Caco-2 (cell line): ENCODE results near the gene CAP1. TPM values are rescaled to one million over a fixed set of nuclear protein-coding genes. Genes with fewer than 3 reads are reported as not detected.

Experiments used
- BruUV-seq: library from RNA; stranded (reverse); fragments of 400-500 nt; replicated peaks from 2 replicates; lab custom pipeline; 2021; lab: Mats Ljungman, UMichigan
- CTCF ChIA-PET: fragments of 300-600 bp; sonication (Branson Sonifier 250); formaldehyde crosslinking; loops from one replicate; lab custom pipeline; 2022; ENCODE audit warnings: antibody characterized with exemption; lab: Charles Lee
- POLR2A ChIA-PET: fragments of 300-600 bp; sonication (Branson Sonifier 250); formaldehyde crosslinking; loops from one replicate; lab custom pipeline; 2022; ENCODE audit warnings: antibody characterized with exemption; lab: Charles Lee
- DNase-seq, 2 experiments: peaks; one replicate each; pipeline versions ENCODE4 v3.0.0 to v3.0.0-alpha.2; 2020 to 2022
- H3K27me3 ChIP-seq: replicated peaks from 2 replicates; pipeline ENCODE4 v1.6.0; 2011; ENCODE audit warnings: low read length; ENCODE audit not compliant: control insufficient read depth, insufficient read depth
- H3K36me3 ChIP-seq: 2 replicates; pipeline ENCODE4 v1.5.1; 2011; ENCODE audit warnings: low read length; ENCODE audit not compliant: control insufficient read depth, insufficient read depth
- H3K4me1 ChIP-seq: fragments of 250-450 bp; sonication (Bioruptor Pico); 2 replicates; pipeline ENCODE4 v1.5.1; 2020; ENCODE audit warnings: mild to moderate bottlenecking
- H3K4me3 ChIP-seq: 2 replicates; pipeline ENCODE4 v1.5.1; 2011; ENCODE audit warnings: low read depth, mild to moderate bottlenecking, control low read depth, low read length
- H3K9me3 ChIP-seq: fragments of 250-450 bp; sonication (Bioruptor Pico); 2 replicates; pipeline ENCODE4 v1.5.1; 2020; ENCODE audit warnings: mild to moderate bottlenecking, moderate library complexity
- H3K27ac Mint-ChIP-seq: one replicate; pipeline ENCODE4 v1.8.0; 2022; ENCODE audit warnings: mixed read lengths; ENCODE audit not compliant: unreplicated experiment
- H3K27me3 Mint-ChIP-seq: one replicate; pipeline ENCODE4 v1.8.0; 2022; ENCODE audit warnings: mixed read lengths; ENCODE audit not compliant: insufficient read depth, unreplicated experiment
- H3K36me3 Mint-ChIP-seq: one replicate; pipeline ENCODE4 v1.8.0; 2022; ENCODE audit warnings: mild to moderate bottlenecking, mixed read lengths; ENCODE audit not compliant: insufficient read depth, unreplicated experiment
- H3K4me1 Mint-ChIP-seq: one replicate; pipeline ENCODE4 v1.8.0; 2022; ENCODE audit warnings: low read depth, mixed read lengths; ENCODE audit not compliant: unreplicated experiment
- H3K4me3 Mint-ChIP-seq: one replicate; pipeline ENCODE4 v1.8.0; 2022; ENCODE audit warnings: mild to moderate bottlenecking, moderate library complexity, mixed read lengths; ENCODE audit not compliant: unreplicated experiment
- H3K9me3 Mint-ChIP-seq: one replicate; pipeline ENCODE4 v1.8.0; 2022; ENCODE audit warnings: mixed read lengths; ENCODE audit not compliant: unreplicated experiment
- intact Hi-C: fragments of 100-400 bp; cut with micrococcal nuclease; formaldehyde crosslinking; loops from one replicate; pipeline ENCODE4 v1.10.0; 2022; ENCODE audit not compliant: unreplicated experiment
- total RNA-seq: library from RNA; stranded (reverse); gene quantifications from 2 replicates; pipeline ENCODE4 v1.2.3, GENCODE V29; 2022
- TF ChIP-seq, protein P1 (sequence below), 2 experiments: fragments of 200-600 bp in 1 of 2; IDR thresholded peaks; 1 replicate in 1 of 2; 2 replicates in 1 of 2; pipeline versions ENCODE4 v1.5.1 to v1.8.0; 2011 to 2022; ENCODE audit warnings: antibody characterized with exemption in 1 of 2, control low read depth in 1 of 2, inconsistent platforms in 1 of 2, low read depth in 1 of 2, low read length in 1 of 2, mild to moderate bottlenecking in 1 of 2, moderate library complexity in 1 of 2; ENCODE audit not compliant: insufficient read depth in 1 of 2, severe bottlenecking in 1 of 2, unreplicated experiment in 1 of 2

CAP1 gene
- total RNA-seq, 1 experiment from 2014 or later: 181 TPM

DNA sequence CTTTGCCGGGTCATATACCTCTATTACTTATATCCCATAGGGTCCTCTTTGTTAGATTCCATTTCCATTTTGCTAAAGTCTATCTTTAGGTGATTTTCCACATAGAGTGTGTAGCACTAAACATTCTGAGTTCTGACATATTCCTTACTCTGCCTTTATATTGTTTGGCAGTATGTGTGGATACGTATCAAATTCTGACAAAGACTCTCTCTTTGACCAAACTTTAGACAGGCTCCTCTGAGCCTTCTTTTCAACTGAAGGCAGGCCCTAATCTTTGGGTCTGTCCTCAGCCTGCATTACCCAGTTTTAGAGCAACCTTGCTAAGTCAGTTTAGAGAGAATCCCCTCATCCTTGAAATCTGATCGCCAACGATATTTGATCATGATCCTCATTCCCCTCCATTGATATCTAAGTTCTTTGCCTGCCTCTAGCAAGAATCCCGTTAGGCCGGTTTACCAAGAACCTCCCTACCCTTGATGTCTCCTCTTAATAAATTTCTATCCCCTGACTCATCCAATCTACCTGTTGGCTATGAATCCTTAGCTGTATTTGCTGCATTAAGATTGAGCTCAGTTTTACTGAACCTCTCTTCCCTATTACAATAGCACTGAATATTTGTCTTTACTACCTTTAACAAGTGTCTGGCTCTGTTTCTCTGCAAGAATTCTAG, 66.9 kb downstream of the CAP1 start:
- H3K27me3 Mint-ChIP-seq: no peaks in the 10 kb centered on the region
- peaks cover 10% of the 10 kb centered on the region for H3K4me1 Mint-ChIP-seq
- Histone ChIP-seq H3K27me3 (no peaks in the 10 kb centered on the region), H3K4me1 (peaks cover 9% of the 10 kb centered on the region; the same call in 1 of the 2 replicates), H3K4me3 (no peak overlapping the region), H3K9me3 (peaks cover 2% of the 10 kb centered on the region; the same call in 1 of the 2 replicates), H3K36me3 (no peaks in the 10 kb centered on the region)
- H3K27ac Mint-ChIP-seq: peak overlapping the region; percentile 93
- peak overlapping the region; percentile 55 for H3K4me3 Mint-ChIP-seq
- TF ChIP-seq, protein P1, sequence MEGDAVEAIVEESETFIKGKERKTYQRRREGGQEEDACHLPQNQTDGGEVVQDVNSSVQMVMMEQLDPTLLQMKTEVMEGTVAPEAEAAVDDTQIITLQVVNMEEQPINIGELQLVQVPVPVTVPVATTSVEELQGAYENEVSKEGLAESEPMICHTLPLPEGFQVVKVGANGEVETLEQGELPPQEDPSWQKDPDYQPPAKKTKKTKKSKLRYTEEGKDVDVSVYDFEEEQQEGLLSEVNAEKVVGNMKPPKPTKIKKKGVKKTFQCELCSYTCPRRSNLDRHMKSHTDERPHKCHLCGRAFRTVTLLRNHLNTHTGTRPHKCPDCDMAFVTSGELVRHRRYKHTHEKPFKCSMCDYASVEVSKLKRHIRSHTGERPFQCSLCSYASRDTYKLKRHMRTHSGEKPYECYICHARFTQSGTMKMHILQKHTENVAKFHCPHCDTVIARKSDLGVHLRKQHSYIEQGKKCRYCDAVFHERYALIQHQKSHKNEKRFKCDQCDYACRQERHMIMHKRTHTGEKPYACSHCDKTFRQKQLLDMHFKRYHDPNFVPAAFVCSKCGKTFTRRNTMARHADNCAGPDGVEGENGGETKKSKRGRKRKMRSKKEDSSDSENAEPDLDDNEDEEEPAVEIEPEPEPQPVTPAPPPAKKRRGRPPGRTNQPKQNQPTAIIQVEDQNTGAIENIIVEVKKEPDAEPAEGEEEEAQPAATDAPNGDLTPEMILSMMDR (IDR thresholded peaks at IDR 0.05; ENCODE audit: insufficient read depth in 1 of 2, low read depth in 1 of 2, low read length in 1 of 2, severe bottlenecking in 1 of 2, unreplicated experiment in 1 of 2): no peak
- DNase-seq: peak; percentile 60 to 75
- H3K9me3 Mint-ChIP-seq: peaks cover 41% of the 10 kb centered on the region
- no TSS peak for BruUV-seq
- ChIA-PET CTCF (no interaction called here), POLR2A (no interaction called here)
- H3K36me3 Mint-ChIP-seq: peaks cover 6% of the 10 kb centered on the region
- intact Hi-C loops: no loop called here

DNA sequence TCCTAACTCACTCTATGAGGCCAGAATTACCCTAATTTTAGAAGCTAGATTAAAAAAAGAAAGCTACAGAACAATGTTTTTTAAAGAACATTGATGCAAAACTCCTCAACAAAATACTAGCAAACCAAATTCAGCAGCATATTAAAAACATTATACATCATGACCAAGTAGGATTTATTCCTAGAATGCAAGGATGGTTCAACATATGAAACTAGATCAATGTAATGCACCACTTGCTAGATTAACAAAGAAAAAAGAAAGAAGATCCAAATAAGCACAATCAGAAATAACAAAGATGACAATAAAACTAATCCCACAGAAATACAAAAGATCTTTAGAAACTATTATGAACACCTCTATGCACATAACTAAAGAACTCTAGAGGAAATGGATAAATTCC, 69.9 kb downstream of the CAP1 start:
- BruUV-seq: no TSS peak
- Histone ChIP-seq H3K4me3 (no peak overlapping the region), H3K9me3 (no peaks in the 10 kb centered on the region; the same call in none of the 2 replicates), H3K4me1 (peaks cover 9% of the 10 kb centered on the region; the same call in 1 of the 2 replicates), H3K36me3 (no peaks in the 10 kb centered on the region), H3K27me3 (no peaks in the 10 kb centered on the region)
- H3K27me3 Mint-ChIP-seq: no peaks in the 10 kb centered on the region
- no peak for DNase-seq
- CTCF ChIA-PET: no interaction called here
- no peak overlapping the region for H3K27ac Mint-ChIP-seq
- H3K4me1 Mint-ChIP-seq: peaks cover 10% of the 10 kb centered on the region
- H3K36me3 Mint-ChIP-seq: peaks cover 6% of the 10 kb centered on the region
- H3K4me3 Mint-ChIP-seq: no peak overlapping the region
- H3K9me3 Mint-ChIP-seq: peaks cover 40% of the 10 kb centered on the region
- intact Hi-C loops: no loop called here
- TF ChIP-seq, protein P1 (IDR thresholded peaks at IDR 0.05; ENCODE audit: insufficient read depth in 1 of 2, low read depth in 1 of 2, low read length in 1 of 2, severe bottlenecking in 1 of 2, unreplicated experiment in 1 of 2): no peak
- POLR2A ChIA-PET: no interaction called here

DNA sequence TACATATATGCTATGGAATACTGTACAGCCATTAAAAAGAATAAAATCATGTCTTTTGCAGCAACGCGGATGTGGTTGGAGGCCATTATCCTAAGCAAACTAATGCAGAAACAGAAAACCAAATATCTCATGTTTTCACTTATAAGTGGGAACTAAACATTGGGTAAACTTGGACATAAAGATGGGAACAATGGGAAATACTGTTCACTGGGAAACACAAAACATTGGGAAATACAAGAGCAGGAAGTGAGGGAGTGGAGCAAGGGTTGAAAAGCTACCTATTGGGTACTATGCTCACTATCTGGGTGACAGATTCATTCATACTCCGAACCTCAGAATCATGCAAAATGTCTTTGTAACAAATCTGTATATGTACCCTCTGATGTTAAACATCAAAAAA, 73.9 kb downstream of the CAP1 start:
- H3K27ac Mint-ChIP-seq: no peak overlapping the region
- peaks cover 20% of the 10 kb centered on the region for H3K4me1 ChIP-seq
- H3K4me3 ChIP-seq: no peak overlapping the region
- H3K27me3 Mint-ChIP-seq: no peaks in the 10 kb centered on the region
- no peaks in the 10 kb centered on the region; the same call in none of the 2 replicates for H3K9me3 ChIP-seq
- H3K4me3 Mint-ChIP-seq: no peak overlapping the region
- intact Hi-C loops: no loop called here
- peaks cover 34% of the 10 kb centered on the region for H3K9me3 Mint-ChIP-seq
- DNase-seq: no peak
- POLR2A ChIA-PET: no interaction called here
- BruUV-seq: no TSS peak
- H3K36me3 Mint-ChIP-seq: no peaks in the 10 kb centered on the region
- no peaks in the 10 kb centered on the region for H3K36me3 ChIP-seq
- TF ChIP-seq, protein P1 (IDR thresholded peaks at IDR 0.05; ENCODE audit: insufficient read depth in 1 of 2, low read depth in 1 of 2, low read length in 1 of 2, severe bottlenecking in 1 of 2, unreplicated experiment in 1 of 2): no peak
- CTCF ChIA-PET: no interaction called here
- no peaks in the 10 kb centered on the region for H3K27me3 ChIP-seq
- H3K4me1 Mint-ChIP-seq: peaks cover 23% of the 10 kb centered on the region
